K562 (cell line): ENCODE results near the gene HAUS7. TPM values are rescaled to one million over a fixed set of nuclear protein-coding genes. Genes with fewer than 3 reads are reported as not detected.

Source experiments
- DNMT1 ChIP-seq: fragments of 450-650 bp; IDR thresholded peaks from 2 replicates; pipeline ENCODE4 v1.6.1; 2016; ENCODE audit warnings: antibody characterized with exemption, mild to moderate bottlenecking
- E4F1 ChIP-seq: fragments of 250-450 bp; sonication (Bioruptor Pico); IDR thresholded peaks from 2 replicates; pipeline ENCODE4 v1.5.0; 2021; ENCODE audit warnings: mild to moderate bottlenecking, borderline replicate concordance
- ESRRA ChIP-seq: fragments of 450-650 bp; IDR thresholded peaks from 2 replicates; pipeline ENCODE4 v1.6.1; 2014; ENCODE audit warnings: low read depth, mild to moderate bottlenecking, moderate library complexity, borderline replicate concordance
- FOXP4 ChIP-seq: sonication (generic); formaldehyde crosslinking; IDR thresholded peaks from 2 replicates; pipeline ENCODE4 v1.8.0; 2022; ENCODE audit warnings: mild to moderate bottlenecking, missing genetic modification reagents, borderline replicate concordance
- GABPB1 ChIP-seq: sonication (generic); formaldehyde crosslinking; IDR thresholded peaks from 2 replicates; pipeline ENCODE4 v1.8.0; 2022; ENCODE audit warnings: mild to moderate bottlenecking, missing genetic modification reagents
- GMEB1 ChIP-seq: fragments of 250-450 bp; sonication (Bioruptor Pico); IDR thresholded peaks from 2 replicates; pipeline ENCODE4 v1.4.0; 2020; ENCODE audit warnings: mild to moderate bottlenecking
- HMGN3 ChIP-seq: IDR thresholded peaks from 2 replicates; pipeline ENCODE4 v1.6.1; 2011; ENCODE audit warnings: borderline replicate concordance, low read depth, mild to moderate bottlenecking, mixed read lengths, low read length; ENCODE audit not compliant: insufficient read length; ENCODE audit errors: extremely low read depth
- MECOM ChIP-seq: fragments of 250-450 bp; sonication (Bioruptor Pico); IDR thresholded peaks from 2 replicates; pipeline ENCODE4 v1.8.0; 2022; ENCODE audit warnings: inconsistent platforms
- NKRF ChIP-seq: fragments of 450-650 bp; IDR thresholded peaks from 2 replicates; pipeline ENCODE4 v1.6.1; 2016; ENCODE audit warnings: borderline replicate concordance
- PHF21A ChIP-seq: fragments of 450-650 bp; IDR thresholded peaks from 2 replicates; pipeline ENCODE4 v1.6.1; 2017; ENCODE audit warnings: low read depth, borderline replicate concordance
- POLR3A ChIP-seq: IDR thresholded peaks from 2 replicates; pipeline ENCODE4 v1.6.1; 2011; ENCODE audit warnings: borderline replicate concordance, mild to moderate bottlenecking, moderate library complexity; ENCODE audit not compliant: insufficient read length, insufficient read depth; ENCODE audit errors: extremely low read depth
- PTBP1 ChIP-seq: fragments of 200-400 bp; formaldehyde crosslinking; IDR thresholded peaks from 2 replicates; pipeline ENCODE4 v1.6.1; 2017; ENCODE audit warnings: low read depth, low read length
- SMAD3 ChIP-seq: fragments of 450-650 bp; formaldehyde crosslinking; conservative IDR thresholded peaks from 2 replicates; pipeline ENCODE4 v1.4.0; 2020; ENCODE audit warnings: mild to moderate bottlenecking
- TAL1 ChIP-seq: fragments of 450-650 bp; IDR thresholded peaks from 2 replicates; pipeline ENCODE4 v1.6.1; 2016; ENCODE audit warnings: mild to moderate bottlenecking
- TBP ChIP-seq: optimal IDR thresholded peaks from 2 replicates; pipeline ENCODE3; 2011; ENCODE audit warnings: low read depth, low read length, improper control_type of control experiment
- ZNF778 ChIP-seq: fragments of 450-650 bp; formaldehyde crosslinking; IDR thresholded peaks from 2 replicates; pipeline ENCODE4 v1.4.0; 2020; ENCODE audit warnings: mild to moderate bottlenecking, moderate library complexity
- polyA plus RNA-seq, 8 experiments: library from polyadenylated mRNA; depleted of rRNA in 4 of 8; stranded (reverse) in 5 of 8; unstranded in 3 of 8; fragments of >200 nt; fragmentation: Nextera tagmentation in 2 of 8; fragmentation: Illumina TruSeq in 1 of 8; extraction: Ambion mirVana in 2 of 8; extraction: Trizol in 1 of 8; gene quantifications; 2 replicates each; pipeline versions ENCODE4 v1.2.1 to v1.2.3, GENCODE V29; 2011 to 2014; ENCODE audit warnings: inconsistent platforms in 1 of 8, missing spikeins in 1 of 8
- total RNA-seq, 7 experiments: library from RNA; depleted of rRNA in 6 of 7; stranded (reverse); fragments of >200 nt in 6 of 7; fragmentation: Illumina TruSeq in 2 of 7; extraction: Trizol in 2 of 7; gene quantifications; 2 replicates each; pipeline versions ENCODE4 v1.2.1 to v1.2.3, GENCODE V29; 2011 to 2021; ENCODE audit warnings: low replicate concordance in 1 of 7

The HAUS7 gene
- total and polyA plus RNA-seq, 9 of the 15 experiments (the other 6 are each of a cell fraction or from before 2014, with no cell fraction given): 10.0 to 94.9 (median 48.8) TPM

- TF ChIP-seq E4F1 (CRISPR knock-in tag) (no peak), GMEB1 (no peak), DNMT1 (no peak), MECOM (CRISPR knock-in tag) (no peak), ESRRA (peak; percentile 30; the same call in 1 of the 2 replicates), SMAD3 (no peak), PTBP1 (0 out of 2 replicates have a peak, but pooled peaks have one; percentile 53), TBP (peak; percentile 60), POLR3A (no peak), GABPB1 (CRISPR knock-in tag) (no peak), PHF21A (no peak), ZNF778 (CRISPR knock-in tag) (no peak), TAL1 (no peak), FOXP4 (no peak), NKRF (no peak), HMGN3 (no peak)
Measured at GRCh38 chrX:153470411-153471363, at the start of gene HAUS7 (continued).
